ENCODE data around the gene NUP160. TPM values are rescaled to one million over a fixed set of nuclear protein-coding genes. Genes with fewer than 3 reads are reported as not detected.
A peak's percentile ranks its signal among the peaks of the same experiment; 100 is the strongest.
"Not testable (repeated sequence)": the region's sequence is repeated elsewhere in the genome, so short reads cannot be mapped to it uniquely, and the experiment has no call there.

NUP160 gene, protein sequence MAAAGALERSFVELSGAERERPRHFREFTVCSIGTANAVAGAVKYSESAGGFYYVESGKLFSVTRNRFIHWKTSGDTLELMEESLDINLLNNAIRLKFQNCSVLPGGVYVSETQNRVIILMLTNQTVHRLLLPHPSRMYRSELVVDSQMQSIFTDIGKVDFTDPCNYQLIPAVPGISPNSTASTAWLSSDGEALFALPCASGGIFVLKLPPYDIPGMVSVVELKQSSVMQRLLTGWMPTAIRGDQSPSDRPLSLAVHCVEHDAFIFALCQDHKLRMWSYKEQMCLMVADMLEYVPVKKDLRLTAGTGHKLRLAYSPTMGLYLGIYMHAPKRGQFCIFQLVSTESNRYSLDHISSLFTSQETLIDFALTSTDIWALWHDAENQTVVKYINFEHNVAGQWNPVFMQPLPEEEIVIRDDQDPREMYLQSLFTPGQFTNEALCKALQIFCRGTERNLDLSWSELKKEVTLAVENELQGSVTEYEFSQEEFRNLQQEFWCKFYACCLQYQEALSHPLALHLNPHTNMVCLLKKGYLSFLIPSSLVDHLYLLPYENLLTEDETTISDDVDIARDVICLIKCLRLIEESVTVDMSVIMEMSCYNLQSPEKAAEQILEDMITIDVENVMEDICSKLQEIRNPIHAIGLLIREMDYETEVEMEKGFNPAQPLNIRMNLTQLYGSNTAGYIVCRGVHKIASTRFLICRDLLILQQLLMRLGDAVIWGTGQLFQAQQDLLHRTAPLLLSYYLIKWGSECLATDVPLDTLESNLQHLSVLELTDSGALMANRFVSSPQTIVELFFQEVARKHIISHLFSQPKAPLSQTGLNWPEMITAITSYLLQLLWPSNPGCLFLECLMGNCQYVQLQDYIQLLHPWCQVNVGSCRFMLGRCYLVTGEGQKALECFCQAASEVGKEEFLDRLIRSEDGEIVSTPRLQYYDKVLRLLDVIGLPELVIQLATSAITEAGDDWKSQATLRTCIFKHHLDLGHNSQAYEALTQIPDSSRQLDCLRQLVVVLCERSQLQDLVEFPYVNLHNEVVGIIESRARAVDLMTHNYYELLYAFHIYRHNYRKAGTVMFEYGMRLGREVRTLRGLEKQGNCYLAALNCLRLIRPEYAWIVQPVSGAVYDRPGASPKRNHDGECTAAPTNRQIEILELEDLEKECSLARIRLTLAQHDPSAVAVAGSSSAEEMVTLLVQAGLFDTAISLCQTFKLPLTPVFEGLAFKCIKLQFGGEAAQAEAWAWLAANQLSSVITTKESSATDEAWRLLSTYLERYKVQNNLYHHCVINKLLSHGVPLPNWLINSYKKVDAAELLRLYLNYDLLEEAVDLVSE (N-terminal part only)
- 10 to 100 TPM; 21.8 to 40.2 (median 30.7) TPM for total RNA-seq

DNA sequence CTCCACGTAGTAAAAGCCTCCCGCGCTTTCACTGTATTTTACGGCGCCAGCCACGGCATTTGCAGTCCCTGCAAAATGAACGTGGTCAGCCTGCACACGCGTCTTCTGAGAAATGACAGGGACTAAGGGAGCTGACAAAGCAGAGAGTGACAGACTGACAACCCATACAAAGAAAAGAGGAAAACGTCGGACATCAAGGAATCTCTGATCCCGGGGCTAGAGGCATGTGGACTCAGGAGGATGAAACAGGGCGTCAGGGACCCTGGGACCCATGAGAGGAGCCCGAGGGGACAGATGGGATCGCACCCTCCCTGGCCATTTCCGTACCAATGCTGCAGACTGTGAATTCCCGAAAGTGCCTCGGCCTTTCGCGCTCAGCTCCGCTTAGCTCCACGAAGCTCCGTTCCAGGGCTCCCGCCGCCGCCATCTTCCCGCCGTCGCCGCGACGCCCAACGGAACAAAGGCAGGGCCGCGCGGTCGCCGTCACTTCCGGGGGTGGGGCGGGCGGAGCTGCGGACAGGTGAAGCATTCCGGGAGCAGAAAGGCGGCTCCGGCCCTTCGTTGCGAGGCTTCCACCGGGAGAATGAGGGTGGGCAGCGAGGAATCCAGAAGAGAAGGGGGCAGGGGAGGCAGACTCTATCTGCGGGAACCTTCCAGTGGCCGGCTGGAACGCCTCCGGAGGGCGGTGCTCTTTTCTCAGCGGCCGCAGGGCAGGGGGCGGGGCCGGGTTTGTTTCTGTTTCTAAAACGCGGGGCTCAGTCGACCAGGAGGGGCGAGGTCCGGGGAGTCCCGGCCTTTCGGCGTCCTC, at the start of gene NUP160:
Gene NUP160 (minus strand): TSS at position 459 of the 808 bp plus-strand sequence. CDS start 32 bp downstream, at position 427.
- ATAC-seq (ENCODE audit: low FRiP score): peak; percentile 86
- TF ChIP-seq, protein P1, sequence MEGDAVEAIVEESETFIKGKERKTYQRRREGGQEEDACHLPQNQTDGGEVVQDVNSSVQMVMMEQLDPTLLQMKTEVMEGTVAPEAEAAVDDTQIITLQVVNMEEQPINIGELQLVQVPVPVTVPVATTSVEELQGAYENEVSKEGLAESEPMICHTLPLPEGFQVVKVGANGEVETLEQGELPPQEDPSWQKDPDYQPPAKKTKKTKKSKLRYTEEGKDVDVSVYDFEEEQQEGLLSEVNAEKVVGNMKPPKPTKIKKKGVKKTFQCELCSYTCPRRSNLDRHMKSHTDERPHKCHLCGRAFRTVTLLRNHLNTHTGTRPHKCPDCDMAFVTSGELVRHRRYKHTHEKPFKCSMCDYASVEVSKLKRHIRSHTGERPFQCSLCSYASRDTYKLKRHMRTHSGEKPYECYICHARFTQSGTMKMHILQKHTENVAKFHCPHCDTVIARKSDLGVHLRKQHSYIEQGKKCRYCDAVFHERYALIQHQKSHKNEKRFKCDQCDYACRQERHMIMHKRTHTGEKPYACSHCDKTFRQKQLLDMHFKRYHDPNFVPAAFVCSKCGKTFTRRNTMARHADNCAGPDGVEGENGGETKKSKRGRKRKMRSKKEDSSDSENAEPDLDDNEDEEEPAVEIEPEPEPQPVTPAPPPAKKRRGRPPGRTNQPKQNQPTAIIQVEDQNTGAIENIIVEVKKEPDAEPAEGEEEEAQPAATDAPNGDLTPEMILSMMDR (IDR thresholded peaks at IDR 0.05): no peak

GRCh38 chr11:47896199-47896598, 48.0 kb upstream of the NUP160 start:
- ATAC-seq (ENCODE audit: low FRiP score): no peak
- TF ChIP-seq, protein P1 (IDR thresholded peaks at IDR 0.05): no peak
- no peak for DNase-seq (ENCODE audit: low spot score)

More for the DNA sequence above, at the start of gene NUP160:
- DNase-seq (ENCODE audit: low spot score): peak; percentile 72

DNA sequence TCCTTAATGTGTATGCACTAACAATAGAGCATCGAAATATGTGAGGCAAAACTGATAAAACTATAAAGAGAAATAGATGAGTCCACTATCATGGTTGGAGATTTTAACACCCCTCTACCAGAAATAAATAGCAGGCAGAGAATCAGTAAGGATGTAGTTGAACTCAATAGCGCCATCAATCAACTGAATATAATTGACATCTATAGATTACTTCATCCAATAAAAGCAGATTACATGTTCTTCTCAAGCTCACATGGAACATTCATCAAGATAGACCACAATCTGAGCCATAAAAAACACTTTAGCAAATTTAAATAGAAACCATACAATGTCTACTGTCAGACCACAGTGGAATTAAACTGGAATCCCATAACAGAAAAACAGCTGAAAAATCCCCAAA, 46.9 kb upstream of the NUP160 start:
- TF ChIP-seq, protein P1 (IDR thresholded peaks at IDR 0.05): no peak
- ATAC-seq (ENCODE audit: low FRiP score): no peak

GRCh38 chr11:47892546-47893276, 44.6 kb upstream of the NUP160 start:
- ATAC-seq (ENCODE audit: low FRiP score); DNase-seq (ENCODE audit: low spot score): not testable (repeated sequence)

More for the DNA sequence above, 46.9 kb upstream of the NUP160 start:
- DNase-seq (ENCODE audit: low spot score): no peak

GRCh38 chr11:47891886-47892285, 43.7 kb upstream of the NUP160 start:
- TF ChIP-seq, protein P1 (IDR thresholded peaks at IDR 0.05): no peak
- DNase-seq (ENCODE audit: low spot score) (no peak), ATAC-seq (ENCODE audit: low FRiP score) (no peak)

DNA sequence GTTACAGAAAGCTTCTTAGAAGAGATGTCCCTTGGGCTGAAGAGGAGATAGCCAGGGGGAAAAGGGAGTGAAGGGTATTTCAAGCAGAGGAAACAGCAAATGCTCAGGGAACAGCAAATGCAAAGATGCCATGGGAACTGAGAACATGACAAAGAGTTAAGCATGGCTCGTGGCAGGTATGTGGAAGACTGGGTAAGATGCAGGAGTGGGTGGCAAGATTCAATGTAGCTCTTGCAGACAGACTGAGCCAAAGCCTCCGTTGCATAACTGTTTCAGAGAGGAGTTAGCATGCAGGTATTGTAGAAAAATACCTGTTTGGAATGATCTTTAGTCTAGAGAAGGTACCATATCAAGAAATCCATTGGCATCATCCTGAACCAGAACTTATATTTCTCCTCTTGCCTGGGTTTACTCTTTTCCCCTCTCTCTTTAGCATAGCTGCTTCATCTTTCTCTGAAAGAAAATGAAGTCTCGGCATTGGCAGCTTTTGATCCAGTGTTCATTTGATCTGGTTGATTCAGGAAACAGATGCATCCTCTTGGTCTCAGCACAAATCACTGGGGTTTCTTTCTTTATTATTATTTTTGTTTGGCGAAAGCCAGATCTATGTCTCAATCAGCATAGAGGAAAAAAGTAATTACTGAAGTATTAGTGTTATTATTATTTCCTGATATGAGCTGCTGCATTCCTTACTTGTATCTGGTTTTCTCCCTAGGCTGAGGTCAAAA, 41.7 kb upstream of the NUP160 start:
- no peak for DNase-seq (ENCODE audit: low spot score)
- ATAC-seq (ENCODE audit: low FRiP score): no peak
- TF ChIP-seq, protein P1 (IDR thresholded peaks at IDR 0.05): no peak

Data from omental fat pad (tissue), 4 donors.